SW480 (cell line): ENCODE data around the gene MAP2K3.
"Not testable (repeated sequence)": the region's sequence is repeated elsewhere in the genome, so short reads cannot be mapped to it uniquely, and the experiment has no call there.

ENCODE experiments used
- DNase-seq: peaks from one replicate; pipeline ENCODE4 v3.0.0-alpha.2; 2016; ENCODE audit warnings: low spot score

MAP2K3 gene

DNA sequence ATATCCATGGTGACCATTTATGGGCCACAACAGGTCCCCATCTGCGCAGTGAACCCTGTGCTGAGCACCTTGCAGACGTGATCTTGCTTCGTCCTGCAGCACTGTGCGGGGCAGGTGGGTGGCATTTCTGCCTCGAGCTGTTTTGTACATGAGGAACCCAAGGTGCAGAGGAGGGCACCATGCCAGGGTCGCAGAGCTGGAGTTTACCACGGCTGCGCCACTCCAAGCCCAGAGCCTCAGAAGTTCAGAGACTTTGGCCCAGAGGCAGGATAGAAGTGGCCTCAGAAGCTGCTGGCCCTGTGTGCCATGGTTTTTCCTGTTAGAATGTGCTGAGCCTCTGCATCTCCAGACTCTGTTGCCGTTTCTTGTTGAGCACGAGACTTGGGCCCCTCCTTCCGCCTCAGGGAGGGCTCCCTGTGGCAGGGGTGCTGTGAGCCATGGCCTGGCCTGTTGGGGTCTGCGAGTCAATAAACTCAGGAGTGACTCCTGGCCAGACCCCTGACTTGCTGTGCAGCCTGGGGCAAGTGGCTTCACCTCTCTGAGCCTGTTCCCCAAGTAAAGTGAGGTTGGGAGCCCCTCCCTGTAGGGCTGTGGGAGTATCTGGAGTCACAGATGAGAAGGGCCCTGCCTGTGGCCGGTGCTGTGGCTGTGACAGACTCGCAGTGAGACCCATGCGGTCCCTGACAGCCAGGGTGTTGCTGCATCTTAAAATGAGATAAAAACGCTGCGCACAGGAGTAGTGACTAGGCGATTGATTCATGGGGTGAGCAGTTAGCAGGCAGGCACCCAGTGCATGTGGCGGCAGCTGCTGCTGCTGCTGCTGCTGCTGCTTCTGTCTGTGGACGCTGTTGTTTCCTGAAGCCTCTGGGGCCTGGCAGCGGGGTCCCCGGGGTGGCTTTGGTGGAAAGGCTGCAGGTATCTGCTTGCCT, 11.8 kb downstream of the MAP2K3 start:
- no peak for DNase-seq

GRCh38 chr17:21297026-21297520, 12.6 kb downstream of the MAP2K3 start:
- no peak for DNase-seq

- DNase-seq = no peak
These were observed 13.1 kb downstream of the MAP2K3 start for GRCh38 chr17:21297597-21297996.

DNA sequence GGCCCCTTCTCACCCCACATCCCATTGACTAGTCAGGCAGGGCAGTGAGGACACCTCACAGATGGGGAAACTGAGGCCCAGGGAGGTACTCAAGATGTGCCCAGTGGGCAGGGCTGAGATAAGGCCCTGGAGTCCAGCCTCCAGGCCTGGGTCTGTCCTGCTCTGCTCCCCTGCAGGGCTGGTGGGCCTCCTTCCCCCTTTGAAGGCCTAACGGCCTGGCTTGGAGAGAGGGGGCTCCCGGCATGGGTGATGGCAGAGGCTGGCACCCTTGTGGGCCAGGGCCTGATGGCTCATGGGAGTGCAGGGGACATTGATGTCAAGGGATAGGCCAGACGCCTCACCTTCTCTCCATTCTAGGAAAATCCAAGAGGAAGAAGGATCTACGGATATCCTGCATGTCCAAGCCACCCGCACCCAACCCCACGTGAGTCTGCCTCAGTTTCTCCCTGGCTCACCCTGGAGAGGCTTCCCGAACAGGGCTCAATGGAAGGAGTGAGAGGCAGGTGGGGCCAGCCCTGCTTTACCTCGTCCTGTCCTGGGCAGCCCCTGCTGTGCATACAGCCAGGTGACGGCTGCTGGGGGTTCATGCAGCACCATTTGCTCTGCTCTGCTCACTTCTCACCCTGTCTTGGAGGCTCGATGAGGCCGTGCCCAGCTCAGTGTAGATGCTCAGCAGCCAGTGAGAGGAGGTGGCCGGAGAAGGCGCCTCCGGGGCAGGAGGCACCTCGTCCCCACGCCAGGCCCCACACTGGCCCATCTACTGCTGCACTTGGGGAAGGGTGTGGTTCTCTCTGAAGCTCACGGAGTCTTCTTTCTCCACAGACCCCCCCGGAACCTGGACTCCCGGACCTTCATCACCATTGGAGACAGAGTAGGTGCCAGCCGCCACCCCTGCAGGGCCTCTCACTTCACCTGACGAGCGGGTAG, 13.8 kb downstream of the MAP2K3 start:
- no peak for DNase-seq

DNA sequence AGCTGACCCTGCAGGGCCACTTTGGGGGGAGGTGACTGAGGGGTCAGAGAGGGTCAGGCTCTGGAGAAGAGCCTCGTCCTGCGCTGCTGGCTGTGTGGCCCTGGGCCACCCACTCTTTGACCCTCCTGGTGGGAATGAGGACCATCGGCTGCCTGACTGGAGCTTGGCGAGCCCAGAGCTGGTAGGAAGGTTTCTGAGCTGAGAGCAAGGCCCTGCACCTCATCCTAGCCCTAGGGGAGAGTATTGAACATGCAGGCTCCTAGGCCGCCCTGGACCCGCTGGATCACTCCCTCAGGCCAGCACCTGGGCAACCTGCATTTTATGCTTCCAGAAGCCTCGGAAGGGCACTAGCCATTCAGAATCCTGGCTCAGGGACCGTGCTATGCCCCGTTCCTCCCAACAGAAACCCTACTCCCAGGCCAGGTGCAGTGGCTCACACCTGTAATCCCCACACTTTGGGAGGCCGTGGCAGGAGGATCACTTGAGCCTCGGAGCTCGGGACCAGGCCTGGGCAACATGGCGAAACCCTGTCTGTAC, 14.5 kb downstream of the MAP2K3 start:
- no peak for DNase-seq

GRCh38 chr17:21299981-21300600, 15.6 kb downstream of the MAP2K3 start:
- no peak for DNase-seq

DNA sequence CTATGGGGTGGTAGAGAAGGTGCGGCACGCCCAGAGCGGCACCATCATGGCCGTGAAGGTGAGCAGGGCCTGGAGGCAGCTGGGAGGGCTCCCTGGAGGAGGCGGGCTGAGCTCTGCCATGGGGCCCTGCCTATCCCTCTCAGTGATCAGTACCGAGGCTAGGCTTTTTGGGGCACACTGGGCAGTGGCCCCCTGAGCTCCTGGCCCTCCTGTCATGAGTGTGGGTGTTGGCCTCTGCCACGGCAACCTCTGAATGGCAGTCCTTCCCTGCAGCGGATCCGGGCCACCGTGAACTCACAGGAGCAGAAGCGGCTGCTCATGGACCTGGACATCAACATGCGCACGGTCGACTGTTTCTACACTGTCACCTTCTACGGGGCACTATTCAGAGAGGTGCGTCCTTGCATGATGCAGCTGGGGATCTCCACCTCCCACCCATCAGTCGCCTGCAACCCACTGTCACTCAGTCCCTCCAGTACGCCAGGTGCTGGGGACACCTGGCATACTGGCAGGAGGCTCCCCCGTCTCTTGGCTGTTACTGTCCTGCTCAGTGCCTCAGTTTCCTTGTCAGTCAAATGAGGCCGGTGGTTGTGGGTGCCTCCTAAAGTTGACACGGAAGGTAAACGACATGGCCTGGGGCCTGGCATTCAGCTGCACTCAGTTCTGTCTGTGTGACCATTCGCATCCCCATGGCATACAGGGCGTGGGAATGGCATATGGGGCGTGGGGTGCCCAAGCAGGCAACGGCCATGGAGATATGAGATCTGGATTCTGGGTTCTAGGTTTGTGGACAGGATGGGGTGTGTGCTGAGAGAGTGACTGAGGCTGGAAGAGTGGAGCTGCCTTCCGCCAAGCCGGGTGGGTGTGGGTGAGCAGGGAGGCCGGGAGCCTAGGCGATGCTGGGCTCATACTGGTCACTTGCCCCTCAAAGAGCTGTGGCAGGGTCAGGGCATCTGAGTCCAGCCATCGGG, 16.4 kb downstream of the MAP2K3 start:
- no peak for DNase-seq

- no peak for DNase-seq
These were observed 17.4 kb downstream of the MAP2K3 start for GRCh38 chr17:21301593-21302550.

- no peak for DNase-seq
These were observed 18.4 kb downstream of the MAP2K3 start for GRCh38 chr17:21302711-21303425.

DNA sequence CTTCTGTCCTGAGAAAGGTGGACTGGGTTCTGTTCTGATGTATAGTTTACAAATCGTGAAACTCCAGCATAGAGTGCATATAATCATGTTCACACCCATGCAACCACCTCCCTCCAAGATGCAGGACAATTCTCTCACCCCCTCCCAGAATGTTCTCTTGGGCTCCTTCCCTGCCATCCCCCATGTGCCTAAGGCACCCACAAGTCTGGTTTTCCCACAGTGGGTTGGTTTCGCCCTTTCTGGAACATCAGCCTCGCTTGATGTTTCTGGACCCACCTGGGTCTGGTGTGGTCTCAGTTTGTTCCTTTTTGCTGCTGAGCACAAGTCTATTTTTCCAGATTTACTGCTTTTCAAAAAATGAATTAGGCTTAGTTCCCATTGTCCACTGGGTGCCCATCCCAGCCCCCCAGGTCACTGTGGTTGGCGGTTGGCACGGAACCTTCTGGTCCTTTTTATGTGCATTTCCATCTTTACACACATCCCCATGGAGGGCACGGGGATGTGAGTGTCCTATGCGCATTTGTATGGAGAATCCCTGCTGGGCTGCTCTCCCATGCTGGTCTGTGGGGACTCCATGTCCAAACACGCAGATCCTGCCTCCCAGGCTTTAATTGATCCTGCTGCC, 19.0 kb downstream of the MAP2K3 start:
- DNase-seq = no peak

DNA sequence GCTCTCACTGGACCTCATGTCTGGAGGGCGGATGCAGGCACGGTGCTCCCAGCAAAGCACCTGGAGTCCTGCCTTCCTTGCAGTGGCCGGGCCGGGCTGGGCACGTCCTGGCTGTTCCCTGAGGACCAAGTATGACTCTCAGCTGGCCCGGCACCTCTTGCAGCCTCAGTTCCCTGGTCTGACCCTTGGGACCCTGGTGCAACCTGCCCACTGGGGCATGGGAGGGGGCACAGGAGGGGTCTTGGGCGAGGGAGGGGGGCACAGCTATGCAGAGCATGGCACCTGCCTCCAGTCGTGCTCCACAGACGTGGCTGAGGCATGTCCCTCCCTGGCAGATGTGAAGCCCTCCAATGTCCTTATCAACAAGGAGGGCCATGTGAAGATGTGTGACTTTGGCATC, 19.6 kb downstream of the MAP2K3 start:
- no peak for DNase-seq

DNA sequence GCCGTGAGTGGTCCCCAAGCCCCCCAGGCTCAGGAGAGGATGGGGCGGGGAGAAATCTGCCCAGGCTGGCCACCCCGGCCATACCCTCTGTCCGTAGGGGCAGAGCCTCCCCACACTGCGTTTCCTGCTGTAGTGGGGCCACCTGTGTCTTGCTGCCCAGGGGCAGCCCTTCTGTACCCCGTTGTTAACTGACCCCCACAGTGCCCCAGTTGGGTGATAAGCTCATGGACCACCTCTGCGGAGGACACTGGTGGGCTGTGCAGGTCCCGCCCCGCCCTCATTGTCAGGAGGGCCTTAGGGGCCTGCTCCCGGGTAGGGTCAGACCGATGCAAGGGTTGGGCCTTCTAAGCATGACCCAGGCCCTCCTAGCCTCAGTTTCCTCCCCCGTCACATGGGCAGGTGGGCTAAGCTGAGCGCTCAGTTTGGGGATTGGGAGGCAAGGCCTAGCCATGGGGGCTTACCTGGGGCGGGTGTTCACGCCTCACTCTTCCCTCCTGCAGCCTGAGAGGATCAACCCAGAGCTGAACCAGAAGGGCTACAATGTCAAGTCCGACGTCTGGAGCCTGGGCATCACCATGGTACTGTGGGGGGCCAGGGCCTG, 20.1 kb downstream of the MAP2K3 start:
- not testable (repeated sequence) for DNase-seq

- DNase-seq = not testable (repeated sequence)
These were observed 21.1 kb downstream of the MAP2K3 start for GRCh38 chr17:21305431-21306180.

DNA sequence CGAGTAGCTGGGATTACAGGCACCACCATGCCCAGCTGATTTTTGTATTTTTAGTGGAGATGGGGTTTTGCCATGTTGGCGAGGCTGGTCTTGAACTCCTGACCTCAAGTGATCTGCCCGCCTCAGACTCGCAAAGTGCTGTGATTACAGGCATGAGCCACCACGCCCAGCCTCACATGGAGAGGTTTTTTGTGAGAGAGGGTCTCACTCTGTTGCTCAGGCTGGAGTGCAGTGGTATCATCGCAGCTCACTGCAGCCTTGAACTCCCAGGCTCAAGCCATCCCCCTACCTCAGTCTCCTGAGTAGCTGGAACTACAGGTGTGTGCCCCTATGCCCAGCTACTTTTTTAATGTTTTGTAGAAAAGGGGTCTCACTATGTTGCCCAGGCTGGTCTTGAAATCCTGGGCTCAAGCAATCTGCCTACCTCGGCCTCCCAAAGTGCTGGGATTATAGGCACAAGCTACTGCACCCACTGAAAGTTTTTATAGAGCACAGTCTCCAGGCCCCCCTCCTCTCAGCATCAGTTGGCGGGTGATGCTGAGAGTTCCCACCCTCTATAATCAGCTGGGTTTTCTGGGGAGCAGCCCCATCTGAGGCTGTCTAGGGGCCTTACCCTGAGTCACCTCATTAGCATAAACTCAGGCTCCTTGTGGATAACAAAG, 22.2 kb downstream of the MAP2K3 start:
- DNase-seq = not testable (repeated sequence)

- DNase-seq = not testable (repeated sequence)
These were observed 22.7 kb downstream of the MAP2K3 start for GRCh38 chr17:21307273-21307625.

- DNase-seq = not testable (repeated sequence)
These were observed 24.4 kb downstream of the MAP2K3 start for GRCh38 chr17:21308931-21309381.
